ENCODE results near the gene EPHB2. TPM values are rescaled to one million over a fixed set of nuclear protein-coding genes. Genes with fewer than 3 reads are reported as not detected.

The EPHB2 gene
- polyA plus RNA-seq, 2 of the 4 experiments (the other 2 are of a cell fraction): 13.0 to 35.3 TPM

DNA sequence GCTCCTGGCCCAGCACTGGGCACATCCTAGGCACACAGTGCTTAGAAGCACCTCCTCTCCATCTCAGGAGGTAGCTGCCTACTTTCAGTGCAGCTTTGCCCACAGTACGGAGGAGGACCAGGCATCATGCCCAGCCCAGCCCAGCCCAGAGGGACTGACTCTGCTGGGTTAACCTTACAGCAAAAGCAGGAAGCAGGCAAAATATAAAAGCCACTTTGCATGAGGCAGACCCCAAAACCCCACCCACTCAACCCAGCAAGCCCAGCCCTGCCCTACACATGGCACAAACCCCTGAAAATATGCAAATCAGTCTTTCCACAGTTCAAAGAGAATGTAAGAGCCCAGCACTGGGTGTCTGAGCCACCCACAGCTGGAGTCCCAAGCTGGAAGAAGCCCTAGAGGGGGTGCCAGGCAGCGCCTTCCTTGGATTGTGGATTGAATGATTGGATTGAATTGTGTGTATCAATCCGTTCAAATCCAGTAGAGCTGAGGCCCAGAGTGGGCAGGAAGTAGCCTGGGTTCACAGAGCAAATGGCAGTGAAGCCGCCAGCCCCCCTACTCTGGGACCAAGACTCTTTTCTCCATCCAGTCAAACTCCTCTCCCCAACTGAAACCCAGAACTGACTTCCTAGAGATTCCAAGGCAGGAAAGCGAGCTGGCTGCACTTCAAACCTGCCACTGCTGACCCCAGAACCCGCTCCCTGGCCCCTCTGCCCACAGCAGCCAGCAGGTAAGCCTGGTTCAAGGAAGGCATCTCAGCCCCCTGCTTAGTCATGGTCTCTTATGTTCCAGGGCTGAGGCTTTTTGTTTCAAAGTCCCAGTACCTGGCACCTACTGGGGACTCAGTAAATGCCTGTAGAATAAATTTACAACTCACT, 144.3 kb downstream of the EPHB2 start:
- TF ChIP-seq NFE2L2 (conservative IDR thresholded peaks at IDR 0.05; ENCODE audit: low read length) (no peak), RARB (CRISPR knock-in tag; IDR thresholded peaks at IDR 0.05) (no peak), FOXS1 (CRISPR knock-in tag; IDR thresholded peaks at IDR 0.05) (no peak), EHF (CRISPR knock-in tag; IDR thresholded peaks at IDR 0.05) (no peak), CBX2 (IDR thresholded peaks at IDR 0.05; ENCODE audit: borderline replicate concordance, low read depth) (no peak), MAZ (IDR thresholded peaks at IDR 0.05; ENCODE audit: borderline replicate concordance, low read depth, low read length) (no peak), FOSB (CRISPR knock-in tag; IDR thresholded peaks at IDR 0.05) (no peak), ZC3H11A (IDR thresholded peaks at IDR 0.05) (no peak), RAD21 (conservative IDR thresholded peaks at IDR 0.05 in 1 of 2, IDR thresholded peaks at IDR 0.05 in 1 of 2) (no peak), TP53 (CRISPR knock-in tag; IDR thresholded peaks at IDR 0.05) (no peak), RFX5 (IDR thresholded peaks at IDR 0.05) (no peak), HEYL (CRISPR knock-in tag; IDR thresholded peaks at IDR 0.05) (no peak), BHLHE40 (IDR thresholded peaks at IDR 0.05; ENCODE audit: low read depth, low read length) (no peak), POLR2AphosphoS2 (conservative IDR thresholded peaks at IDR 0.05; ENCODE audit: low read length) (no peak), HOXB13 (CRISPR knock-in tag; IDR thresholded peaks at IDR 0.05; ENCODE audit: low read depth) (no peak), ZFP36 (IDR thresholded peaks at IDR 0.05; ENCODE audit: borderline replicate concordance, partially characterized antibody) (no peak)
- TF ChIP-seq, protein P1, sequence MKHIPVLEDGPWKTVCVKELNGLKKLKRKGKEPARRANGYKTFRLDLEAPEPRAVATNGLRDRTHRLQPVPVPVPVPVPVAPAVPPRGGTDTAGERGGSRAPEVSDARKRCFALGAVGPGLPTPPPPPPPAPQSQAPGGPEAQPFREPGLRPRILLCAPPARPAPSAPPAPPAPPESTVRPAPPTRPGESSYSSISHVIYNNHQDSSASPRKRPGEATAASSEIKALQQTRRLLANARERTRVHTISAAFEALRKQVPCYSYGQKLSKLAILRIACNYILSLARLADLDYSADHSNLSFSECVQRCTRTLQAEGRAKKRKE (CRISPR knock-in tag; IDR thresholded peaks at IDR 0.05; ENCODE audit: low read depth): no peak
- TF ChIP-seq, protein P2, sequence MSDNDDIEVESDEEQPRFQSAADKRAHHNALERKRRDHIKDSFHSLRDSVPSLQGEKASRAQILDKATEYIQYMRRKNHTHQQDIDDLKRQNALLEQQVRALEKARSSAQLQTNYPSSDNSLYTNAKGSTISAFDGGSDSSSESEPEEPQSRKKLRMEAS (IDR thresholded peaks at IDR 0.05): no peak
- TF ChIP-seq, protein P3, sequence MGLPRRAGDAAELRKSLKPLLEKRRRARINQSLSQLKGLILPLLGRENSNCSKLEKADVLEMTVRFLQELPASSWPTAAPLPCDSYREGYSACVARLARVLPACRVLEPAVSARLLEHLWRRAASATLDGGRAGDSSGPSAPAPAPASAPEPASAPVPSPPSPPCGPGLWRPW (IDR thresholded peaks at IDR 0.05): no peak
- TF ChIP-seq, protein P4, sequence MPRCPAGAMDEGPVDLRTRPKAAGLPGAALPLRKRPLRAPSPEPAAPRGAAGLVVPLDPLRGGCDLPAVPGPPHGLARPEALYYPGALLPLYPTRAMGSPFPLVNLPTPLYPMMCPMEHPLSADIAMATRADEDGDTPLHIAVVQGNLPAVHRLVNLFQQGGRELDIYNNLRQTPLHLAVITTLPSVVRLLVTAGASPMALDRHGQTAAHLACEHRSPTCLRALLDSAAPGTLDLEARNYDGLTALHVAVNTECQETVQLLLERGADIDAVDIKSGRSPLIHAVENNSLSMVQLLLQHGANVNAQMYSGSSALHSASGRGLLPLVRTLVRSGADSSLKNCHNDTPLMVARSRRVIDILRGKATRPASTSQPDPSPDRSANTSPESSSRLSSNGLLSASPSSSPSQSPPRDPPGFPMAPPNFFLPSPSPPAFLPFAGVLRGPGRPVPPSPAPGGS (IDR thresholded peaks at IDR 0.05): no peak
- 87% methylated on average over 6 of the region's 6 CpGs for WGBS (ENCODE audit: missing lambda C conversion rate)
- H3K9me3 ChIP-seq: no peaks in the 10 kb centered on the region
- ATAC-seq: no peak
- no peak for DNase-seq (ENCODE audit: low read depth in 1 of 2, low spot score in 1 of 2)
- no peak overlapping the region for H3K4me3 ChIP-seq
- no peak overlapping the region for H3K4me2 ChIP-seq
- H3K4me1 ChIP-seq: no peaks in the 10 kb centered on the region
- no peak overlapping the region for H3K27ac ChIP-seq
- POLR2A ChIA-PET: no interaction called here
- CTCF ChIA-PET: interaction anchor here (1.2 kb wide), 1 partner anchor 10 kb away, joined by 3 read pairs; no protein-coding TSS in a partner anchor
- no peak for FAIRE-seq

DNA sequence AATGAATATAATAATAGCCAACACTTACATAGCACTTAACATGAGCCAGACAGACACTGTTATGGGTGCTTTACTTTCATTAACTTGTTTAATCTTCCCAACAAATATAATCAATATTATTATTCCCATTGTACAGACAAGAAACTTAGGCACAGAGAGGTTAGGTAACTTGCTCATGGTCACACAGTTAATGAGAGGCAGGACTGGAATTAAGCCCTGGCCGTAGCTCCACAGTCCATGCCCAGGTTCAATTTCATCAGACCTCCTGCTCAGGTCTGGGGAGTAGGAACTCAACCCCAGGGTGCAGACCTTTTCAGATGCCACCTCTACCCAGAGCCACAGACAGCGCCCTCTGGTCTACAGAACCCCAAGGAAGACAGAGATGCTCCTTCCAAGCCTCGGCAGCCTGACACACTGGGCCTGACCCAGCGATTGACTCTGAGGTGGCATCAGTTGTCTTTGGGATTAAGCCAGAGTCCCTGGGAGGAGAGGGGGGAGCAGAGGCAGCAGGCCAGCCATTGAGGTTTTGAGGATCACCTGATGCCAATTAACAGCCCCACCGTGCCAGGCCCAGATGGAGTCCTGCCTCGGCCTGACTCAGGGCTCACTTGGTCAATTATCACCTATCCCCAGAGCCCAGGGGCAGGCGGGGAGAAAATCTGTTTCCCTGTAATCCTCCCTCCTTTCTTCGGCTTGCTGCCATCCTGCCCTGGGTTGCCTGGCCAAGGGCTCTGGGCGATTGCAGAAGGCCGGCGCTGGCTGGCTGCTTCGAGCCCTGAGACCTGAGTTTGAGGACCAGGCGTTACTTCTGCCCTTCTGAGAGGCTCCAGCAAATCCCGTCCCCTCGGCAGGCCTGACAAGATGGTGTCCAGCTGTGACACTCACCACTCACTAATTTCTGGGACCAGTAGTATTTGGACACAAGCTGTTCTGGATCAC, 145.3 kb downstream of the EPHB2 start:
- H3K4me2 ChIP-seq: no peak overlapping the region
- FAIRE-seq: no peak
- no peak for DNase-seq (ENCODE audit: low read depth in 1 of 2, low spot score in 1 of 2)
- TF ChIP-seq ZNF302 (CRISPR knock-in tag; IDR thresholded peaks at IDR 0.05) (no peak), POLR2AphosphoS2 (conservative IDR thresholded peaks at IDR 0.05; ENCODE audit: low read length) (no peak), KDM1A (IDR thresholded peaks at IDR 0.05; ENCODE audit: low read depth) (no peak), ZFP36 (IDR thresholded peaks at IDR 0.05; ENCODE audit: borderline replicate concordance, partially characterized antibody) (peak; percentile 7), HOXB13 (CRISPR knock-in tag; IDR thresholded peaks at IDR 0.05; ENCODE audit: low read depth) (no peak)
- H3K4me3 ChIP-seq: no peak overlapping the region
- 90% methylated on average over 12 of the region's 15 CpGs for WGBS (ENCODE audit: missing lambda C conversion rate)
- CTCF ChIA-PET: interaction anchor here (1.2 kb wide), 1 partner anchor 11 kb away, joined by 3 read pairs; no protein-coding TSS in a partner anchor
- no peaks in the 10 kb centered on the region for H3K4me1 ChIP-seq
- POLR2A ChIA-PET: no interaction called here
- ATAC-seq: no peak
- no peak overlapping the region for H3K27ac ChIP-seq
- no peaks in the 10 kb centered on the region for H3K9me3 ChIP-seq
